IMR-90 (cell line): ENCODE measurements around the gene STAT5B.
"Not testable (repeated sequence)": the region's sequence is repeated elsewhere in the genome, so short reads cannot be mapped to it uniquely, and the experiment has no call there.

Experiments used
- CEBPB ChIP-seq: IDR thresholded peaks from 2 replicates; pipeline ENCODE4 v1.6.1; 2012; ENCODE audit warnings: low read depth, low read length, improper control_type of control experiment
- CHD1 ChIP-seq: IDR thresholded peaks from 2 replicates; pipeline ENCODE4 v1.6.1; 2012; ENCODE audit warnings: low read depth, low read length, improper control_type of control experiment
- CTCF ChIP-seq: conservative IDR thresholded peaks from 2 replicates; pipeline ENCODE4 v1.5.1; 2012; ENCODE audit warnings: mild to moderate bottlenecking, low read depth, low read length, improper control_type of control experiment
- ELK1 ChIP-seq: fragments of 150-350 bp; IDR thresholded peaks from 2 replicates; pipeline ENCODE4 v1.6.1; 2016; ENCODE audit warnings: low read depth, mild to moderate bottlenecking, low read length, moderate library complexity, borderline replicate concordance
- MAFK ChIP-seq: IDR thresholded peaks from 2 replicates; pipeline ENCODE4 v1.6.1; 2012; ENCODE audit warnings: low read depth, low read length, improper control_type of control experiment
- MAZ ChIP-seq: IDR thresholded peaks from 2 replicates; pipeline ENCODE4 v1.6.1; 2012; ENCODE audit warnings: low read depth, mild to moderate bottlenecking, low read length, improper control_type of control experiment, moderate library complexity, borderline replicate concordance
- NFE2L2 ChIP-seq: fragments of 150-350 bp; IDR thresholded peaks from 2 replicates; pipeline ENCODE4 v1.6.1; 2016; ENCODE audit warnings: low read depth, mild to moderate bottlenecking, low read length
- POLR2A ChIP-seq: IDR thresholded peaks from 2 replicates; pipeline ENCODE4 v1.6.1; 2012; ENCODE audit warnings: mild to moderate bottlenecking, low read depth, low read length
- RAD21 ChIP-seq: IDR thresholded peaks from 2 replicates; pipeline ENCODE4 v1.6.1; 2012; ENCODE audit warnings: low read length, improper control_type of control experiment
- RCOR1 ChIP-seq: IDR thresholded peaks from 2 replicates; pipeline ENCODE4 v1.6.1; 2012; ENCODE audit warnings: mild to moderate bottlenecking, low read length, improper control_type of control experiment; ENCODE audit not compliant: insufficient replicate concordance
- USF2 ChIP-seq: fragments of 150-350 bp; IDR thresholded peaks from 2 replicates; pipeline ENCODE4 v1.6.1; 2017; ENCODE audit warnings: mild to moderate bottlenecking, antibody characterized with exemption, low read length, low read depth

GRCh38 chr17:42244116-42244515, 32.1 kb downstream of the STAT5B start:
- not testable (repeated sequence) for TF ChIP-seq CTCF, MAFK, RCOR1, POLR2A, MAZ, USF2, NFE2L2, RAD21, ELK1, CEBPB, CHD1
